Measurements from ENCODE around the gene ALG11.

DNA sequence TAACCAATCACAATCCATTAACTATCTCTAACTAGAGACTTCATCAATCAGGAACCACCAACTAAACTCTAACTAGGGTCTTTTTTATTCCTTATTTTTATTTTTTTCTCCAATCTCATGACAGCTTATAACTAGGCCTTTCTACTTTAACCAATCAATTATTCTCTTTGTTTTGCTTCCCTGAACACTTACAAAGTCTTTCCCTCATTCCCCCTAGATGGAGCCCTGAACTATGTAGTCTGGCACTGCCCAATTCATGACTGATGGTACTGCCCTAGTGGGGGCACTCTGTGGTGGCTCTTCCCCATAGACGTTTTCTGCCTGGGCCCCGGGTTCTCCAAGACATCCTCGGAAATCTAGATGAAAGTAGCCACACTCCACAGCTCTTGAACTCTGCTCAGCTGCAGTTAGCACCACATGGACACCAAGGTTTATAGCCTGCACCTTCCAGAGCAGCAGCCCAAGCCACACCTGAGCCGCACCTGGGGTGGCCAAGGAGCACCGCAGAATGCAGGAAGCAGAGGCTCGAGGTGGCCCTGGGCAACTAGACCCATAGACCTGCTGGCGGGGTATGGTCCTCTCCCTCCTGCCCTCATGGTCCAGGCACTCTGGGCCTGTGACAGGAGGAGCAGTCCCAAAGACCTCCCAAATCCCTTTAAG, 7.6 kb upstream of the ALG11 start:
- TF ChIP-seq, protein P1, sequence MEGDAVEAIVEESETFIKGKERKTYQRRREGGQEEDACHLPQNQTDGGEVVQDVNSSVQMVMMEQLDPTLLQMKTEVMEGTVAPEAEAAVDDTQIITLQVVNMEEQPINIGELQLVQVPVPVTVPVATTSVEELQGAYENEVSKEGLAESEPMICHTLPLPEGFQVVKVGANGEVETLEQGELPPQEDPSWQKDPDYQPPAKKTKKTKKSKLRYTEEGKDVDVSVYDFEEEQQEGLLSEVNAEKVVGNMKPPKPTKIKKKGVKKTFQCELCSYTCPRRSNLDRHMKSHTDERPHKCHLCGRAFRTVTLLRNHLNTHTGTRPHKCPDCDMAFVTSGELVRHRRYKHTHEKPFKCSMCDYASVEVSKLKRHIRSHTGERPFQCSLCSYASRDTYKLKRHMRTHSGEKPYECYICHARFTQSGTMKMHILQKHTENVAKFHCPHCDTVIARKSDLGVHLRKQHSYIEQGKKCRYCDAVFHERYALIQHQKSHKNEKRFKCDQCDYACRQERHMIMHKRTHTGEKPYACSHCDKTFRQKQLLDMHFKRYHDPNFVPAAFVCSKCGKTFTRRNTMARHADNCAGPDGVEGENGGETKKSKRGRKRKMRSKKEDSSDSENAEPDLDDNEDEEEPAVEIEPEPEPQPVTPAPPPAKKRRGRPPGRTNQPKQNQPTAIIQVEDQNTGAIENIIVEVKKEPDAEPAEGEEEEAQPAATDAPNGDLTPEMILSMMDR (conservative IDR thresholded peaks at IDR 0.05; ENCODE audit: low read depth, low read length) = no peak; the same call in 1 of the 2 replicates
- TF ChIP-seq EZH2 (IDR thresholded peaks at IDR 0.05; ENCODE audit: low read length, unreplicated experiment) (no peak), EZH2phosphoT487 (IDR thresholded peaks at IDR 0.05; ENCODE audit: borderline replicate concordance, low read length) (no peak)

All from PC-3 (cell line).